ENCODE measurements around the gene METTL17.
"Not testable (repeated sequence)": the region's sequence is repeated elsewhere in the genome, so short reads cannot be mapped to it uniquely, and the experiment has no call there.

METTL17 gene

GRCh38 chr14:20978687-20979086 lies 11.1 kb upstream of the METTL17 start:
- DNase-seq (ENCODE audit: low read depth), result no peak
- no peak overlapping the region for H3K4me3 ChIP-seq (ENCODE audit: low read depth, low read length)
- no peak for TF ChIP-seq MYC (IDR thresholded peaks at IDR 0.05; ENCODE audit: low read depth, low read length)
- no peak for TF ChIP-seq POLR2A (IDR thresholded peaks at IDR 0.05; ENCODE audit: extremely low read depth, insufficient read length)
- TF ChIP-seq CTCF (IDR thresholded peaks at IDR 0.05; ENCODE audit: low read depth, low read length), result no peak
- TF ChIP-seq MAX (IDR thresholded peaks at IDR 0.05; ENCODE audit: low read depth, low read length), result no peak

- no peak overlapping the region for H3K4me3 ChIP-seq (ENCODE audit: low read depth, low read length)
- DNase-seq (ENCODE audit: low read depth), result no peak
- no peak for TF ChIP-seq MAX (IDR thresholded peaks at IDR 0.05; ENCODE audit: low read depth, low read length)
- no peak for TF ChIP-seq CTCF (IDR thresholded peaks at IDR 0.05; ENCODE audit: low read depth, low read length)
- TF ChIP-seq POLR2A (IDR thresholded peaks at IDR 0.05; ENCODE audit: extremely low read depth, insufficient read length), result no peak
- TF ChIP-seq MYC (IDR thresholded peaks at IDR 0.05; ENCODE audit: low read depth, low read length), result no peak
Observed at GRCh38 chr14:20980906-20981305, 8.9 kb upstream of the METTL17 start.

GRCh38 chr14:20982646-20983369 lies 7.0 kb upstream of the METTL17 start:
- H3K4me3 ChIP-seq (ENCODE audit: low read depth, low read length), result no peak overlapping the region
- TF ChIP-seq MYC (IDR thresholded peaks at IDR 0.05; ENCODE audit: low read depth, low read length), result no peak
- DNase-seq (ENCODE audit: low read depth), result no peak

GRCh38 chr14:20985650-20986049 lies 4.1 kb upstream of the METTL17 start:
- not testable (repeated sequence) for H3K4me3 ChIP-seq (ENCODE audit: low read depth, low read length)
- DNase-seq (ENCODE audit: low read depth), result peak; percentile 20

- H3K4me3 ChIP-seq (ENCODE audit: low read depth, low read length), result no peak overlapping the region
- TF ChIP-seq POLR2A (IDR thresholded peaks at IDR 0.05; ENCODE audit: extremely low read depth, insufficient read length) (no peak), CTCF (IDR thresholded peaks at IDR 0.05; ENCODE audit: low read depth, low read length) (no peak), MYC (IDR thresholded peaks at IDR 0.05; ENCODE audit: low read depth, low read length) (no peak), MAX (IDR thresholded peaks at IDR 0.05; ENCODE audit: low read depth, low read length) (no peak)
- peak; percentile 62 for DNase-seq (ENCODE audit: low read depth)
Observed at GRCh38 chr14:20986811-20987210, 3.0 kb upstream of the METTL17 start.

GRCh38 chr14:20988717-20989470 lies 886 bp upstream of the METTL17 start:
- TF ChIP-seq MYC (IDR thresholded peaks at IDR 0.05; ENCODE audit: low read depth, low read length), result no peak
- no peak for TF ChIP-seq POLR2A (IDR thresholded peaks at IDR 0.05; ENCODE audit: extremely low read depth, insufficient read length)
- TF ChIP-seq CTCF (IDR thresholded peaks at IDR 0.05; ENCODE audit: low read depth, low read length), result no peak
- no peak for TF ChIP-seq MAX (IDR thresholded peaks at IDR 0.05; ENCODE audit: low read depth, low read length)
- DNase-seq (ENCODE audit: low read depth), result no peak
- H3K4me3 ChIP-seq (ENCODE audit: low read depth, low read length), result peak overlapping the region; percentile 59

- DNase-seq (ENCODE audit: low read depth), result no peak
- peak overlapping the region; percentile 59 for H3K4me3 ChIP-seq (ENCODE audit: low read depth, low read length)
- peak; percentile 34 for TF ChIP-seq POLR2A (IDR thresholded peaks at IDR 0.05; ENCODE audit: extremely low read depth, insufficient read length)
- TF ChIP-seq MYC (IDR thresholded peaks at IDR 0.05; ENCODE audit: low read depth, low read length), result no peak
Observed at GRCh38 chr14:20989471-20989786, 351 bp upstream of the METTL17 start.

Measured in NB4 (cell line).